Measurements from ENCODE around the gene SIX3. TPM values are rescaled to one million over a fixed set of nuclear protein-coding genes. Genes with fewer than 3 reads are reported as not detected.

The SIX3 gene
- total RNA-seq, 1 donor = not detected

GRCh38 chr2:44912660-44913059, 28.8 kb upstream of the SIX3 start:
- DNase-seq (ENCODE audit: insufficient read length, low spot score, missing footprints) = peak; percentile 91
- no peak for TF ChIP-seq CTCF (IDR thresholded peaks at IDR 0.05; ENCODE audit: extremely low read depth, low read depth, low read length)
- no peaks in the 10 kb centered on the region for H3K9me3 ChIP-seq (ENCODE audit: low read depth, low read length)
- no peaks in the 10 kb centered on the region for H3K36me3 ChIP-seq (ENCODE audit: insufficient read depth, low read length)
- peaks cover 5% of the 10 kb centered on the region for H3K4me1 ChIP-seq (ENCODE audit: insufficient read depth, low read length)
- H3K4me2 ChIP-seq (ENCODE audit: insufficient read depth, low read length) = no peak overlapping the region
- no peak overlapping the region for H3K27ac ChIP-seq (ENCODE audit: low read depth, low read length)
- no peak overlapping the region for H2AFZ ChIP-seq (ENCODE audit: low read length)
- no peak overlapping the region for H3K4me3 ChIP-seq (ENCODE audit: insufficient read depth, low read length)
- no peaks in the 10 kb centered on the region for H4K20me1 ChIP-seq (ENCODE audit: insufficient read depth, low read length)
- H3K79me2 ChIP-seq (ENCODE audit: insufficient read depth, low read length) = no peaks in the 10 kb centered on the region
- H3K27me3 ChIP-seq (ENCODE audit: insufficient read depth, low read length) = peaks cover 4% of the 10 kb centered on the region

GRCh38 chr2:44916291-44916690, 25.2 kb upstream of the SIX3 start:
- no peak for DNase-seq (ENCODE audit: insufficient read length, low spot score, missing footprints)
- Histone ChIP-seq H3K27ac (ENCODE audit: low read depth, low read length) (no peak overlapping the region), H2AFZ (ENCODE audit: low read length) (no peak overlapping the region), H3K9me3 (ENCODE audit: low read depth, low read length) (no peaks in the 10 kb centered on the region), H3K79me2 (ENCODE audit: insufficient read depth, low read length) (no peaks in the 10 kb centered on the region), H4K20me1 (ENCODE audit: insufficient read depth, low read length) (no peaks in the 10 kb centered on the region), H3K4me1 (ENCODE audit: insufficient read depth, low read length) (peaks cover 5% of the 10 kb centered on the region), H3K27me3 (ENCODE audit: insufficient read depth, low read length) (peaks cover 14% of the 10 kb centered on the region), H3K4me3 (ENCODE audit: insufficient read depth, low read length) (no peak overlapping the region), H3K36me3 (ENCODE audit: insufficient read depth, low read length) (no peaks in the 10 kb centered on the region), H3K4me2 (ENCODE audit: insufficient read depth, low read length) (no peak overlapping the region)
- TF ChIP-seq CTCF (IDR thresholded peaks at IDR 0.05; ENCODE audit: extremely low read depth, low read depth, low read length) = no peak

GRCh38 chr2:44918095-44918775, 23.3 kb upstream of the SIX3 start:
- no peaks in the 10 kb centered on the region for H3K9me3 ChIP-seq (ENCODE audit: low read depth, low read length)
- no peak overlapping the region for H3K4me2 ChIP-seq (ENCODE audit: insufficient read depth, low read length)
- no peaks in the 10 kb centered on the region for H3K36me3 ChIP-seq (ENCODE audit: insufficient read depth, low read length)
- H3K79me2 ChIP-seq (ENCODE audit: insufficient read depth, low read length) = no peaks in the 10 kb centered on the region
- no peaks in the 10 kb centered on the region for H4K20me1 ChIP-seq (ENCODE audit: insufficient read depth, low read length)
- no peak overlapping the region for H3K27ac ChIP-seq (ENCODE audit: low read depth, low read length)
- TF ChIP-seq CTCF (IDR thresholded peaks at IDR 0.05; ENCODE audit: extremely low read depth, low read depth, low read length) = no peak
- no peak overlapping the region for H3K4me3 ChIP-seq (ENCODE audit: insufficient read depth, low read length)
- H2AFZ ChIP-seq (ENCODE audit: low read length) = no peak overlapping the region
- H3K27me3 ChIP-seq (ENCODE audit: insufficient read depth, low read length) = peaks cover 29% of the 10 kb centered on the region
- H3K4me1 ChIP-seq (ENCODE audit: insufficient read depth, low read length) = no peaks in the 10 kb centered on the region
- DNase-seq (ENCODE audit: insufficient read length, low spot score, missing footprints) = no peak

GRCh38 chr2:44920751-44921150, 20.8 kb upstream of the SIX3 start:
- Histone ChIP-seq H3K27ac (ENCODE audit: low read depth, low read length) (no peak overlapping the region), H3K27me3 (ENCODE audit: insufficient read depth, low read length) (peaks cover 54% of the 10 kb centered on the region)
- no peak for DNase-seq (ENCODE audit: insufficient read length, low spot score, missing footprints)

More at GRCh38 chr2:44920751-44921150, 20.8 kb upstream of the SIX3 start:
- Histone ChIP-seq H4K20me1 (ENCODE audit: insufficient read depth, low read length) (no peaks in the 10 kb centered on the region), H2AFZ (ENCODE audit: low read length) (no peak overlapping the region), H3K4me2 (ENCODE audit: insufficient read depth, low read length) (no peak overlapping the region), H3K9me3 (ENCODE audit: low read depth, low read length) (no peaks in the 10 kb centered on the region), H3K36me3 (ENCODE audit: insufficient read depth, low read length) (no peaks in the 10 kb centered on the region), H3K4me1 (ENCODE audit: insufficient read depth, low read length) (no peaks in the 10 kb centered on the region), H3K4me3 (ENCODE audit: insufficient read depth, low read length) (no peak overlapping the region), H3K79me2 (ENCODE audit: insufficient read depth, low read length) (no peaks in the 10 kb centered on the region)
- no peak for TF ChIP-seq CTCF (IDR thresholded peaks at IDR 0.05; ENCODE audit: extremely low read depth, low read depth, low read length)
